Nephron progenitor cell (in vitro differentiated cells): ENCODE measurements around the gene E2F1.
A peak's percentile ranks its signal among the peaks of the same experiment; 100 is the strongest.

Source experiments
- DNase-seq: peaks from one replicate; pipeline ENCODE4 v3.0.0; 2021
- H3K27ac Mint-ChIP-seq: 2 replicates; pipeline ENCODE4 v1.8.0; 2021; ENCODE audit warnings: mild to moderate bottlenecking, moderate library complexity, mixed read lengths
- H3K27me3 Mint-ChIP-seq: 2 replicates; pipeline ENCODE4 v1.8.0; 2021; ENCODE audit warnings: mild to moderate bottlenecking, low read depth, mixed read lengths; ENCODE audit not compliant: poor library complexity
- H3K36me3 Mint-ChIP-seq: 2 replicates; pipeline ENCODE4 v1.8.0; 2021; ENCODE audit warnings: low read depth, mixed read lengths
- H3K4me1 Mint-ChIP-seq: 2 replicates; pipeline ENCODE4 v1.8.0; 2021; ENCODE audit warnings: mixed read lengths
- H3K4me3 Mint-ChIP-seq: 2 replicates; pipeline ENCODE4 v1.8.0; 2021; ENCODE audit warnings: mild to moderate bottlenecking, moderate library complexity, mixed read lengths
- H3K9me3 Mint-ChIP-seq: 2 replicates; pipeline ENCODE4 v1.8.0; 2021; ENCODE audit warnings: mild to moderate bottlenecking, moderate library complexity, mixed read lengths
- CTCF ChIP-seq: fragments of 200-600 bp; sonication (generic); IDR thresholded peaks from 2 replicates; pipeline ENCODE4 v1.5.0; 2021; ENCODE audit warnings: antibody characterized with exemption

Gene E2F1

GRCh38 chr20:33679758-33680485 lies 6.3 kb downstream of the E2F1 start:
- Mint-ChIP-seq H3K27me3 (peaks cover 2% of the 10 kb centered on the region), H3K27ac (no peak overlapping the region), H3K4me1 (peaks cover 44% of the 10 kb centered on the region), H3K36me3 (peaks cover 27% of the 10 kb centered on the region), H3K9me3 (no peaks in the 10 kb centered on the region), H3K4me3 (no peak overlapping the region)
- no peak for DNase-seq
- TF ChIP-seq CTCF: no peak

GRCh38 chr20:33677991-33678702 lies 8.0 kb downstream of the E2F1 start:
- DNase-seq: no peak
- Mint-ChIP-seq H3K9me3 (no peaks in the 10 kb centered on the region), H3K27me3 (peaks cover 2% of the 10 kb centered on the region), H3K4me1 (peaks cover 46% of the 10 kb centered on the region), H3K36me3 (peaks cover 27% of the 10 kb centered on the region), H3K4me3 (no peak overlapping the region), H3K27ac (no peak overlapping the region)
- TF ChIP-seq CTCF: no peak

- Mint-ChIP-seq H3K27me3 (peaks cover 2% of the 10 kb centered on the region), H3K9me3 (no peaks in the 10 kb centered on the region), H3K4me3 (no peak overlapping the region), H3K27ac (no peak overlapping the region), H3K36me3 (peaks cover 29% of the 10 kb centered on the region), H3K4me1 (peaks cover 46% of the 10 kb centered on the region)
- DNase-seq: no peak
- no peak for TF ChIP-seq CTCF
These were observed 9.2 kb downstream of the E2F1 start for GRCh38 chr20:33676652-33677645.

GRCh38 chr20:33676121-33676520 lies 10.1 kb downstream of the E2F1 start:
- DNase-seq: no peak
- H3K4me3 Mint-ChIP-seq: no peak overlapping the region
- peaks cover 42% of the 10 kb centered on the region for H3K4me1 Mint-ChIP-seq
- peaks cover 30% of the 10 kb centered on the region for H3K36me3 Mint-ChIP-seq
- no peak overlapping the region for H3K27ac Mint-ChIP-seq
- H3K27me3 Mint-ChIP-seq: no peaks in the 10 kb centered on the region
- no peak for TF ChIP-seq CTCF
- no peaks in the 10 kb centered on the region for H3K9me3 Mint-ChIP-seq

- Mint-ChIP-seq H3K27me3 (no peaks in the 10 kb centered on the region), H3K9me3 (no peaks in the 10 kb centered on the region), H3K4me1 (peaks cover 42% of the 10 kb centered on the region), H3K4me3 (peak overlapping the region; percentile 80), H3K36me3 (peaks cover 30% of the 10 kb centered on the region), H3K27ac (peak overlapping the region; percentile 1)
- TF ChIP-seq CTCF: no peak
- no peak for DNase-seq
These were observed 10.8 kb downstream of the E2F1 start for GRCh38 chr20:33675136-33675959.
